ENCODE data around the gene MRPS27.
A peak's percentile ranks its signal among the peaks of the same experiment; 100 is the strongest.

MRPS27 gene

GRCh38 chr5:72231991-72232703 is 87.9 kb downstream of the MRPS27 start:
- DNase-seq (ENCODE audit: low spot score): no peak

- DNase-seq (ENCODE audit: low spot score): no peak
Measured at GRCh38 chr5:72228960-72229359, 91.1 kb downstream of the MRPS27 start.

- no peak for DNase-seq (ENCODE audit: low spot score)
Measured at GRCh38 chr5:72226950-72227349, 93.1 kb downstream of the MRPS27 start.

GRCh38 chr5:72225741-72226140 is 94.3 kb downstream of the MRPS27 start:
- no peak for DNase-seq (ENCODE audit: low spot score)

GRCh38 chr5:72224946-72225463 is 95.0 kb downstream of the MRPS27 start:
- DNase-seq (ENCODE audit: low spot score): no peak

GRCh38 chr5:72223371-72223770 is 96.7 kb downstream of the MRPS27 start:
- DNase-seq (ENCODE audit: low spot score): no peak

GRCh38 chr5:72222521-72222920 is 97.5 kb downstream of the MRPS27 start:
- DNase-seq (ENCODE audit: low spot score): no peak

GRCh38 chr5:72221541-72221940 is 98.5 kb downstream of the MRPS27 start:
- DNase-seq (ENCODE audit: low spot score): no peak

- no peak for DNase-seq (ENCODE audit: low spot score)
Measured at GRCh38 chr5:72221099-72221498, 98.9 kb downstream of the MRPS27 start.

GRCh38 chr5:72216756-72217155 is 103.3 kb downstream of the MRPS27 start:
- DNase-seq (ENCODE audit: low spot score): no peak

GRCh38 chr5:72214168-72214567 is 105.9 kb downstream of the MRPS27 start:
- no peak for DNase-seq (ENCODE audit: low spot score)

- no peak for DNase-seq (ENCODE audit: low spot score)
Measured at GRCh38 chr5:72213482-72213881, 106.6 kb downstream of the MRPS27 start.

GRCh38 chr5:72212171-72212570 is 107.9 kb downstream of the MRPS27 start:
- no peak for DNase-seq (ENCODE audit: low spot score)

- DNase-seq (ENCODE audit: low spot score): peak; percentile 11
Measured at GRCh38 chr5:72210888-72211678, 109.0 kb downstream of the MRPS27 start.

- peak; percentile 31 for DNase-seq (ENCODE audit: low spot score)
Measured at GRCh38 chr5:72209147-72210115, 110.6 kb downstream of the MRPS27 start.

GRCh38 chr5:72208324-72208926 is 111.6 kb downstream of the MRPS27 start:
- DNase-seq (ENCODE audit: low spot score): no peak

- no peak for DNase-seq (ENCODE audit: low spot score)
Measured at GRCh38 chr5:72206994-72207393, 113.0 kb downstream of the MRPS27 start.

- DNase-seq (ENCODE audit: low spot score): no peak
Measured at GRCh38 chr5:72206160-72206559, 113.9 kb downstream of the MRPS27 start.

- DNase-seq (ENCODE audit: low spot score): no peak
Measured at GRCh38 chr5:72205431-72206009, 114.5 kb downstream of the MRPS27 start.

- DNase-seq (ENCODE audit: low spot score): no peak
Measured at GRCh38 chr5:72204946-72205345, 115.1 kb downstream of the MRPS27 start.

- no peak for DNase-seq (ENCODE audit: low spot score)
Measured at GRCh38 chr5:72203251-72203845, 116.7 kb downstream of the MRPS27 start.
